ENCODE measurements around the gene ZNF786. TPM values are rescaled to one million over a fixed set of nuclear protein-coding genes. Genes with fewer than 3 reads are reported as not detected.

The ZNF786 gene
- total RNA-seq, 2 donors from 2014 or later = 9.3 to 12.8 TPM

GRCh38 chr7:149072438-149072775, 18.1 kb downstream of the ZNF786 start:
- Histone ChIP-seq H3K9me3 (no peaks in the 10 kb centered on the region), H3K27ac (no peak overlapping the region), H3K4me3 (no peak overlapping the region), H3K27me3 (replicated peaks; ENCODE audit: insufficient read depth) (no peaks in the 10 kb centered on the region), H3K36me3 (no peaks in the 10 kb centered on the region), H3K4me1 (replicated peaks) (no peaks in the 10 kb centered on the region)
- WGBS = 93% methylated on average over 4 of the region's 4 CpGs
- DNase-seq (ENCODE audit: low spot score) = no peak
- TF ChIP-seq POLR2AphosphoS5 (IDR thresholded peaks at IDR 0.05) (no peak), CTCF (IDR thresholded peaks at IDR 0.05) (no peak), POLR2A (IDR thresholded peaks at IDR 0.05) (no peak)
- intact Hi-C loops (cut with DNase I) = no loop called here

GRCh38 chr7:149071641-149072437, 18.7 kb downstream of the ZNF786 start:
- H3K27ac ChIP-seq = no peak overlapping the region
- no peaks in the 10 kb centered on the region for H3K36me3 ChIP-seq

GRCh38 chr7:149071182-149071635, 19.3 kb downstream of the ZNF786 start:
- Histone ChIP-seq H3K4me1 (replicated peaks) (no peaks in the 10 kb centered on the region), H3K4me3 (no peak overlapping the region), H3K27me3 (replicated peaks; ENCODE audit: insufficient read depth) (no peaks in the 10 kb centered on the region), H3K36me3 (no peaks in the 10 kb centered on the region), H3K9me3 (no peaks in the 10 kb centered on the region), H3K27ac (no peak overlapping the region)
- intact Hi-C loops (cut with DNase I) = no loop called here
- WGBS = 91% methylated on average over 29 of the region's 29 CpGs
- TF ChIP-seq POLR2AphosphoS5 (IDR thresholded peaks at IDR 0.05) = no peak
- no peak for TF ChIP-seq CTCF (IDR thresholded peaks at IDR 0.05)
- no peak for TF ChIP-seq POLR2A (IDR thresholded peaks at IDR 0.05)
- no peak for DNase-seq (ENCODE audit: low spot score)

More at GRCh38 chr7:149071641-149072437, 18.7 kb downstream of the ZNF786 start:
- intact Hi-C loops (cut with DNase I) = no loop called here
- 79% methylated on average over 38 of the region's 46 CpGs for WGBS
- Histone ChIP-seq H3K9me3 (no peaks in the 10 kb centered on the region), H3K4me3 (no peak overlapping the region), H3K27me3 (replicated peaks; ENCODE audit: insufficient read depth) (no peaks in the 10 kb centered on the region), H3K4me1 (replicated peaks) (no peaks in the 10 kb centered on the region)
- TF ChIP-seq CTCF (IDR thresholded peaks at IDR 0.05) (no peak), POLR2A (IDR thresholded peaks at IDR 0.05) (no peak), POLR2AphosphoS5 (IDR thresholded peaks at IDR 0.05) (no peak)
- DNase-seq (ENCODE audit: low spot score) = no peak

GRCh38 chr7:149070372-149071125, 20.0 kb downstream of the ZNF786 start:
- no peaks in the 10 kb centered on the region for H3K9me3 ChIP-seq
- no peak overlapping the region for H3K4me3 ChIP-seq
- 93% methylated on average over 31 of the region's 31 CpGs for WGBS
- H3K27ac ChIP-seq = no peak overlapping the region
- no peak for DNase-seq (ENCODE audit: low spot score)
- H3K36me3 ChIP-seq = no peaks in the 10 kb centered on the region
- intact Hi-C loops (cut with DNase I) = no loop called here
- no peaks in the 10 kb centered on the region for H3K4me1 ChIP-seq (replicated peaks)
- no peaks in the 10 kb centered on the region for H3K27me3 ChIP-seq (replicated peaks; ENCODE audit: insufficient read depth)
- TF ChIP-seq CTCF (IDR thresholded peaks at IDR 0.05) = no peak
- no peak for TF ChIP-seq POLR2A (IDR thresholded peaks at IDR 0.05)
- TF ChIP-seq POLR2AphosphoS5 (IDR thresholded peaks at IDR 0.05) = no peak

All from prostate gland (tissue), 2 donors.